Transverse colon (tissue), 3 donors: Measurements from ENCODE around the gene SLC35F3.

Experiments used
- EP300 ChIP-seq: sonication (generic); formaldehyde crosslinking; IDR thresholded peaks from one replicate; pipeline ENCODE4 v1.6.1; 2017; ENCODE audit warnings: antibody characterized with exemption, low read depth
- TF ChIP-seq, protein P1 (sequence below), 5 experiments: fragments of 200-600 bp in 3 of 5; fragments of 450-650 bp in 2 of 5; sonication (generic) in 3 of 5; IDR thresholded peaks; 1 replicate in 2 of 5; 2 replicates in 3 of 5; pipeline ENCODE4 v1.5.1; 2016 to 2017; ENCODE audit warnings: antibody characterized with exemption in 5 of 5, inconsistent platforms in 3 of 5, mild to moderate bottlenecking in 2 of 5, moderate library complexity in 1 of 5

DNA sequence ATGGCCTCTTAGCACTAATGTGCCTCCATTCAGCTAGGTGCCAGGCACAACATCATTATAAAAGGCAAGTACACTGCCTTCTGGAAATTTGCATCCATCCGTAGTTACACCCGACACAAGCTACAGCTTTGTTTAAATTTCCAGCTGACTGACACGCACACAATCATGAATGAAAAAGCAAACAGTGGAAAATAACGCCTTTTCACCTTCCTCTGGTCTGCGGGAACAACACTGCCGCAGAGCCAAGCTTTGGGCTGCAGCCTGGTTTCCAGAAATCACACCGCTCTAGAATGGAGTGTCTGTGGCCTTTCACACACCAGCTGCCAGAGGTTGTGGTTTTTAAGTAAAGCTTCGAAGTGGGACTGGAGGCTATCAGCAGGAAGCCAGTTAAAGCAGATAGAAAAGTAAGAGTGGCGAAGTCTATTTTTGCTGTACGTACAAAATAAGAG is 326.0 kb downstream of the SLC35F3 start:
- TF ChIP-seq, protein P1, sequence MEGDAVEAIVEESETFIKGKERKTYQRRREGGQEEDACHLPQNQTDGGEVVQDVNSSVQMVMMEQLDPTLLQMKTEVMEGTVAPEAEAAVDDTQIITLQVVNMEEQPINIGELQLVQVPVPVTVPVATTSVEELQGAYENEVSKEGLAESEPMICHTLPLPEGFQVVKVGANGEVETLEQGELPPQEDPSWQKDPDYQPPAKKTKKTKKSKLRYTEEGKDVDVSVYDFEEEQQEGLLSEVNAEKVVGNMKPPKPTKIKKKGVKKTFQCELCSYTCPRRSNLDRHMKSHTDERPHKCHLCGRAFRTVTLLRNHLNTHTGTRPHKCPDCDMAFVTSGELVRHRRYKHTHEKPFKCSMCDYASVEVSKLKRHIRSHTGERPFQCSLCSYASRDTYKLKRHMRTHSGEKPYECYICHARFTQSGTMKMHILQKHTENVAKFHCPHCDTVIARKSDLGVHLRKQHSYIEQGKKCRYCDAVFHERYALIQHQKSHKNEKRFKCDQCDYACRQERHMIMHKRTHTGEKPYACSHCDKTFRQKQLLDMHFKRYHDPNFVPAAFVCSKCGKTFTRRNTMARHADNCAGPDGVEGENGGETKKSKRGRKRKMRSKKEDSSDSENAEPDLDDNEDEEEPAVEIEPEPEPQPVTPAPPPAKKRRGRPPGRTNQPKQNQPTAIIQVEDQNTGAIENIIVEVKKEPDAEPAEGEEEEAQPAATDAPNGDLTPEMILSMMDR (IDR thresholded peaks at IDR 0.05) = no peak
- no peak for TF ChIP-seq EP300
